GM19099 (cell line): ENCODE data around the gene XRN1.

ENCODE experiments used
- POLR2A ChIP-seq: IDR thresholded peaks from 3 replicates; pipeline ENCODE4 v1.6.1; 2011; ENCODE audit warnings: low read depth; ENCODE audit not compliant: insufficient read length; ENCODE audit errors: extremely low read depth

Gene XRN1

GRCh38 chr3:142445816-142446254 is 2.0 kb downstream of the XRN1 start:
- TF ChIP-seq POLR2A: no peak

GRCh38 chr3:142444343-142444742 is 3.5 kb downstream of the XRN1 start:
- no peak for TF ChIP-seq POLR2A

- no peak for TF ChIP-seq POLR2A
Measured at GRCh38 chr3:142436951-142437585, 10.8 kb downstream of the XRN1 start.

GRCh38 chr3:142434503-142434902 is 13.3 kb downstream of the XRN1 start:
- no peak for TF ChIP-seq POLR2A

- TF ChIP-seq POLR2A: no peak
Measured at GRCh38 chr3:142433110-142433509, 14.7 kb downstream of the XRN1 start.

GRCh38 chr3:142429582-142429981 is 18.3 kb downstream of the XRN1 start:
- TF ChIP-seq POLR2A: no peak

- TF ChIP-seq POLR2A: no peak
Measured at GRCh38 chr3:142424754-142425153, 23.1 kb downstream of the XRN1 start.

- TF ChIP-seq POLR2A: no peak
Measured at GRCh38 chr3:142418926-142419592, 28.8 kb downstream of the XRN1 start.

GRCh38 chr3:142417302-142417701 is 30.5 kb downstream of the XRN1 start:
- no peak for TF ChIP-seq POLR2A

GRCh38 chr3:142394921-142395622 is 52.8 kb downstream of the XRN1 start:
- no peak for TF ChIP-seq POLR2A

- no peak for TF ChIP-seq POLR2A
Measured at GRCh38 chr3:142385078-142385477, 62.8 kb downstream of the XRN1 start.

GRCh38 chr3:142374687-142375086 is 73.2 kb downstream of the XRN1 start:
- TF ChIP-seq POLR2A: no peak

- no peak for TF ChIP-seq POLR2A
Measured at GRCh38 chr3:142366434-142366833, 81.4 kb downstream of the XRN1 start.

GRCh38 chr3:142363936-142364467 is 83.8 kb downstream of the XRN1 start:
- no peak for TF ChIP-seq POLR2A

- no peak for TF ChIP-seq POLR2A
Measured at GRCh38 chr3:142359367-142359766, 88.5 kb downstream of the XRN1 start.

GRCh38 chr3:142356818-142357217 is 91.0 kb downstream of the XRN1 start:
- no peak for TF ChIP-seq POLR2A
